ENCODE data around the gene FBXO48.

DNA sequence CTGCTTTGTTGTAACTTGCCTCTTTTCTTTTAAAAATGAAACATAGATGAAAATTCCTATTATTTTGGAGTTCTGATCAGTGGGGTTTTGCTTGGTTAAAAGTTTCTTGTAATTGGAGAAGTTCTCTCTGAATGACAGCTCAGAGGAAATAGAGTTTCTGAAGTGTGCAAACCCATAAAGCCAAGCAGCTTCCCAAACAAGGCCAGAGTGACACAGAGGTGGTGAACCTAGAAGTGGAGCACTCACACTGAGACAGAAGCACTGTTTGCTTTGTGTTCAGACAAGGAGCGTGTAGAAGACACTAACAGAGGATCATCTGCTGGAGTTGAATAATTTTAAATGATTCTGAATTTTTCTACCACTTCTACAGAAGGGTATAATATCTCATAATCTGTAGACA is 49.2 kb downstream of the FBXO48 start:
- TF ChIP-seq EZH2 (IDR thresholded peaks at IDR 0.05) (no peak), POLR2AphosphoS5 (IDR thresholded peaks at IDR 0.05; ENCODE audit: borderline replicate concordance, low read depth, low read length) (no peak)
